ENCODE measurements around the gene NOS2. TPM values are rescaled to one million over a fixed set of nuclear protein-coding genes. Genes with fewer than 3 reads are reported as not detected.

Gene NOS2
- total RNA-seq, 1 experiment from 2014 or later = 0.35 TPM

- peaks cover 8 to 11% of the 10 kb centered on the region in 2 experiments; a peak in 3 of 4 replicates for H3K4me1 Mint-ChIP-seq
- Histone ChIP-seq H3K4me1 (ENCODE audit: insufficient read depth, low read length) (no peaks in the 10 kb centered on the region), H2BK120ac (ENCODE audit: low read depth, low read length, poor library complexity, severe bottlenecking) (no peak overlapping the region), H3T11ph (ENCODE audit: low read length) (no peak overlapping the region), H2BK15ac (ENCODE audit: low read depth, low read length) (no peak overlapping the region), H3K27me3 (ENCODE audit: insufficient read depth, low read length) (no peaks in the 10 kb centered on the region), H3K23ac (ENCODE audit: insufficient read length, low read depth, low read length) (no peak overlapping the region), H3K4ac (ENCODE audit: low read depth, low read length) (no peak overlapping the region), H2AFZ (ENCODE audit: low read length) (no peak overlapping the region), H3K9ac (ENCODE audit: extremely low read depth, insufficient read length, low read length) (no peak overlapping the region), H3K14ac (ENCODE audit: insufficient read depth, low read length) (no peak overlapping the region), H4K8ac (replicated peaks; ENCODE audit: insufficient read length, low read depth, low read length) (no peak overlapping the region), H3K4me2 (ENCODE audit: insufficient read depth, insufficient read length, low read length) (no peak overlapping the region), H3K18ac (ENCODE audit: insufficient read length, low read depth, low read length) (no peak overlapping the region), H3K79me1 (ENCODE audit: insufficient read depth, low read depth, low read length, poor library complexity, severe bottlenecking) (no peaks in the 10 kb centered on the region), H2AK5ac (ENCODE audit: insufficient read length, low read length) (no peak overlapping the region), H3K56ac (ENCODE audit: insufficient read length, low read depth, low read length) (no peak overlapping the region), H2BK20ac (ENCODE audit: low read depth, low read length, poor library complexity, severe bottlenecking) (peak overlapping the region; percentile 83), H4K91ac (ENCODE audit: insufficient read length, low read depth, low read length) (no peak overlapping the region), H4K5ac (ENCODE audit: insufficient read length, low read depth, low read length) (no peak overlapping the region), H3K23me2 (ENCODE audit: insufficient read length, low read depth, low read length, poor library complexity, severe bottlenecking) (no peaks in the 10 kb centered on the region), H2BK5ac (ENCODE audit: insufficient read length, low read length) (no peak overlapping the region), H3K9me3 (ENCODE audit: control insufficient read depth, low read depth, low read length) (peaks cover 10% of the 10 kb centered on the region), H3K79me2 (ENCODE audit: insufficient read depth, low read length) (no peaks in the 10 kb centered on the region), H4K20me1 (ENCODE audit: control insufficient read depth, insufficient read depth, insufficient read length) (no peaks in the 10 kb centered on the region), H3K27ac (ENCODE audit: insufficient read length, low read depth, low read length) (no peak overlapping the region), H2BK12ac (ENCODE audit: insufficient read length, low read depth, low read length) (no peak overlapping the region)
- H3K9me3 Mint-ChIP-seq = peaks cover 17 to 30% of the 10 kb centered on the region in 2 experiments
- H3K27me3 Mint-ChIP-seq (ENCODE audit: low read depth) = peaks cover 3% of the 10 kb centered on the region
- no peak overlapping the region for H3K27ac Mint-ChIP-seq
- H3K36me3 Mint-ChIP-seq (ENCODE audit: insufficient read depth in 1 of 3, low read depth in 3 of 3) = peaks cover 8 to 17% (median 15%) of the 10 kb centered on the region in 3 experiments; a peak in 6 of 7 replicates
- TF ChIP-seq CTCF (conservative IDR thresholded peaks at IDR 0.05) = no peak
- no peak for DNase-seq
- no CpG with 5 or more reads among the region's 3 CpGs for WGBS (ENCODE audit: extremely low coverage, insufficient read length, low lambda C conversion rate)
- H3K4me3 Mint-ChIP-seq = no peak overlapping the region
Observed at GRCh38 chr17:27821318-27821717, 21.0 kb upstream of the NOS2 start.

All from H9 (cell line).